ENCODE results near the gene FOXR1. TPM values are rescaled to one million over a fixed set of nuclear protein-coding genes. Genes with fewer than 3 reads are reported as not detected.
"Not testable (repeated sequence)": the region's sequence is repeated elsewhere in the genome, so short reads cannot be mapped to it uniquely, and the experiment has no call there.

FOXR1 gene
- total RNA-seq, 1 donor from 2014 or later, result not detected

DNA sequence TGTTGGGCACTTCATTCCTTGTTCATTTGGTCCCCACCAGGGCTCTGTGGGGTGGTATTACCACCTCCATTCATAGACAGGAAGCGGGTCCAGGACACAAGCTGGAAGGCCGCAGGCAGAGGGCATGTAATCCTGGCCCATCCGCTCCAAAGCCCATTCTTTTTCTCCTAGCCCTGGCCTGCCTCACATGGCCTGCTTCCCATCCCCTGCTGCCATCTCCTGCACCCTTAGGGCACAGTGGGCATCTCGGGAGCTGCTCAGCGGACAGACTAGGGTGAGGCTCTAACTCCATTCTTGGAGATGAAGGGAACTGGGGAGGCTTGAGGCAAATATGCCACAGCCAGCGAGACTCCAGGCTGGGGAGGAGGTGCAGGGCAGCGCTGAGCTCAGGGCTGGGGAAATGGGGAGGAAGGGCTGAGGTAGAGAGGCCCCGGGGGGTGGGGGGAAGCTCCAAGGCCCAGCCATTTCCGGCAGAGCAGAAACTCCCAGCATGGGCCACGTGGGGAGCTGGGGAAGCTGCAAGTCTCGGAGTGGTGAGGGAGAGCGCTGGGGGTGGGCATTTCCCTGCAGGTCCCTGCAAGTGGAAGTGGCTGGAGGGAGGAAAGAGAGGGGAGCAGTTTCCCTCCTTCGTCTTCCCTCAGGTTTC is 31.5 kb upstream of the FOXR1 start:
- FAIRE-seq, result no peak
- DNase-seq (ENCODE audit: low spot score in 2 of 2), result no peak

DNA sequence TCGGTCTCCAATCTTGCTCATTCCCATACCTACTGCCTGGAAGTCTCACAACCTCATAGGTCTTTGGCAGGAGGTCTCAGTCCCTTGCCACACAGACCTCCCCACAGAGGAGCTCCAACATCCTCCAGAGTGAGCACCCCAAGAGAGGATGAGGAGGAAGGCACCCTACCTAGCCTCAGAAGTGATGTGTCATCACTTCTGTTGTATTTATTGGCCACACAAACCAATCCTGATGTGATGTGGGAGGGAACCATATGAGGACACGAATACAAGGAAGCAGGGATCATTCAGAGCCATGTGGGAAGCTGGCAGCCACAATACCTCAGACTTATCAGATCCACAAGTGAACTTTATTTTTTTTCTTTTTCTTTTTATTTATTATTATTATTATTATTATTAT is 24.5 kb upstream of the FOXR1 start:
- DNase-seq (ENCODE audit: low spot score in 2 of 2) (no peak), FAIRE-seq (no peak)

GRCh38 chr11:118948000-118948399 is 23.6 kb upstream of the FOXR1 start:
- FAIRE-seq (no peak), DNase-seq (ENCODE audit: low spot score in 2 of 2) (no peak)

GRCh38 chr11:118953265-118953664 is 18.3 kb upstream of the FOXR1 start:
- FAIRE-seq (no peak), DNase-seq (ENCODE audit: low spot score in 2 of 2) (peak; percentile 62 to 76)

DNA sequence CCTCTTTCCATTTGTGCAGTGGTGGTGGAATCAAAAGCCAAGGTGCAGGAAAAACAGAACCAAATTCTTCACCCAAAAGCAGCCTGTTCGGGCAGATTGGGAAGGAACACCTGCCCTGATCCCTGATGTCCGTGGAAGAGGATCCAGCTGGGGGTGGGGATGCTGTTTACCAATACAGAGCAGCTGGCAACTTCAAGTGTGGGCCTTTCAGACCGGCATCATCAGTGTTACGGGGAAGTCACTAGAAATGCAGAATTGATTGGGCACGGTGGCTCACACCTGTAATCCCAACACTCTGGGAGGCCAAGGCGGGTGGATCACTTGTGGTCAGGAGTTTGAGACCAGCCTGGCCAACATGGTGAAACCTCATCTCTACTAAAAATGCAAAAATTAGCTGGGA is 17.6 kb upstream of the FOXR1 start:
- not testable (repeated sequence) for DNase-seq (ENCODE audit: low spot score in 2 of 2); FAIRE-seq

DNA sequence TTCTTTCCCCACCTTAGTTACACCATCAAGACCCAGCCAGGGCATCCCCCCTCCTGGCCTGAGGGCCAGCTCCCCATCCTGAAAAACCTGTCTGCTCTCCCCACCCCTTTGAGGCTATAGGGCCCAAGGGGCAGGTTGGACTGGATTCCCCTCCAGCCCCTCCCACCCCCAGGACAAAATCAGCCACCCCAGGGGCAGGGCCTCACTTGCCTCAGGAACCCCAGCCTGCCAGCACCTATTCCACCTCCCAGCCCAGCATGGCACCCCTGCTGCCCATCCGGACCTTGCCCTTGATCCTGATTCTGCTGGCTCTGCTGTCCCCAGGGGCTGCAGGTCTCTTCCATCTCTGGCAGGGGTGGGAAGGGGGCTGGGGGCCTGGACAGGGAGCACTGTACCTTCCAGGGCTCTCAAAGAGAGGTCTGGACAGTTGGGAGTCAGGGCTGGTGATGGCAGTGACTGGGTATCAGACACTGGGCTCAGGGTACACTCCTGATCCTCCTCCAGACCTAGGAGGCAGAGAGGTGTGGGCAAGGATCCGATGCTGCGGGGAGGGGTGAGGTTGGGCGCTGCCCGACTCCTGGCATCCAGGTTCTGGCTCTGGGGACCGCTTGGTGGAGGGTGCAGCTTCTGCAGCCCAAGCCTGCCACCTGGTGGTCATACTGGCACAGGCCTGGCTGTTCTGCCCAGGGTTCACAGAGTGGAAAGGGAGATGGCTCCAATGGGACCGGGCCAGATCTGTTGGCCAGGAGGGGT is 15.3 kb upstream of the FOXR1 start, which contains the start of gene UPK2:
UPK2 (plus strand) TSS at position 205 of the 753 bp plus-strand sequence; CDS start at position 258, 53 bp downstream.
- FAIRE-seq (no peak), DNase-seq (ENCODE audit: low spot score in 2 of 2) (peak; percentile 83 to 95)

- no peak for DNase-seq (ENCODE audit: low spot score in 2 of 2)
- FAIRE-seq, result no peak
Measured at GRCh38 chr11:118956847-118957469, 14.6 kb upstream of the FOXR1 start.

- FAIRE-seq (no peak), DNase-seq (ENCODE audit: low spot score in 2 of 2) (no peak)
Measured at GRCh38 chr11:118957549-118957948, 14.0 kb upstream of the FOXR1 start.

- FAIRE-seq (no peak), DNase-seq (ENCODE audit: low spot score in 2 of 2) (no peak)
Measured at GRCh38 chr11:118957968-118958367, 13.6 kb upstream of the FOXR1 start.

- DNase-seq (ENCODE audit: low spot score in 2 of 2), result no peak
- no peak for FAIRE-seq
Measured at GRCh38 chr11:118958577-118958976, 13.0 kb upstream of the FOXR1 start.

DNA sequence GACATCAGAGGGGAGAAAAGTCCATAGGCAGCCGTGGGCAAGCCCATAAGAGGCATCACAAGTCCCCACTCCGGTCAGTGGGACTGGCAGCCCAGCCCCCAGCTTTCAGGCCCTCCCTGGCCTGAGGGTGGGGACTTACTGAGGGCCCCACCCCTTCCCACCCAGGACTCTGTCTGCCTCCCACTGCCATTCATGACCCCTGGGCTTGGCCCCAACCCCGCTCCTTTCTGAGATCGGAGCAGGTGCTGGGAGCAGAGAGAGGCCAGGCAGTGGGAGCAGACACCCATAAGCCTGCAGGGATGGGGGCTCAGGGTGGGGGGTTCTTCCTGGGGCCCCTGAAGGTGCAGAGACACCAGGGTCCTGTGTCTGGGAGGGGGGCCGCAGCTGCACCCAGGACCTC is 10.4 kb upstream of the FOXR1 start:
- no peak for FAIRE-seq

DNA sequence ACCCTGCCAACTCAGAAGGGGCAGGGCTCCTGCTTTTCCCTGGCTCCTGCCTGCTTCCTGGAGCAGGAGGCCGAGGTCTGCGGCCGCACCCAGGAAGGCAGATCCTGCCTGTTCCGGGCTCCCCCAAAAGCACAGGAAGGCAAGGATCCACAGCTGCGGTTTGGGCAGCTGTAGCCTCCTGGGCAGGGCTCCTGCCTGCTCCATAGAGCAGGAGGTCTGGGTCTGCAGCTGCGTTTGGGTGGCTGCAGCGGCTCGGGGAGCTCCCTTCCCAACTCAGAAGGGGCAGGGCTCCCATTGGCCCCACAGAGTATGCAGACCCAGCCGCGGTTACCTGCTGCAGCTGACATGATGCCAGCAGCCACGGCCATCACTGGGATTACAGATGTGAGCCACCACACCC is 10.0 kb upstream of the FOXR1 start:
- FAIRE-seq (no peak), DNase-seq (ENCODE audit: low spot score in 2 of 2) (no peak)

More for the DNA sequence above, 10.4 kb upstream of the FOXR1 start:
- DNase-seq (ENCODE audit: low spot score in 2 of 2), result no peak

DNA sequence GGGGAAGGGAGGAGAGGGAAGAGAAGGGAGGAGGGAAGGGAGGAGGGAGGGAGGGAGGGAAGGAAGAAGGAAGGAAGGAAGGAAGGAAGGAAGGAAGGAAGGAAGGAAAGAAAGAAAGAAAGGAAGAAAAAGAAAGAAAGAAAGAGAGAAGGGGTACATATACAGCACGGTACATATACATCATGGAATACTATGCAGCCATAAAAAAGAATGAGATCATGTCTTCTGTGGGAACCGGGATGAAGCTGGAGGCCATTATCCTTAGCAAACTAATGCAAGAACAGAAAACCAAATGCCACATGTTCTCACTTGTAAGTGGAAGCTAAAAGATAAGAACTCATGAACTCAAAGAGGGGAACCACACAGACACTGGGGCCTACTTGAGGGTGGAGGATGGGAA is 2.1 kb upstream of the FOXR1 start:
- not testable (repeated sequence) for FAIRE-seq; DNase-seq (ENCODE audit: low spot score in 2 of 2)

- FAIRE-seq (no peak), DNase-seq (ENCODE audit: low spot score in 2 of 2) (no peak)
Measured at GRCh38 chr11:118973985-118974384, 2.4 kb downstream of the FOXR1 start.

GRCh38 chr11:118975771-118976709 is 4.5 kb downstream of the FOXR1 start:
- DNase-seq (ENCODE audit: low spot score in 2 of 2), result no peak
- FAIRE-seq, result no peak

- FAIRE-seq, result no peak
- no peak for DNase-seq (ENCODE audit: low spot score in 2 of 2)
Measured at GRCh38 chr11:118979434-118979833, 7.9 kb downstream of the FOXR1 start.

GRCh38 chr11:118980191-118980881 is 8.8 kb downstream of the FOXR1 start:
- FAIRE-seq (no peak), DNase-seq (ENCODE audit: low spot score in 2 of 2) (no peak)

GRCh38 chr11:118984337-118984736 is 12.8 kb downstream of the FOXR1 start:
- FAIRE-seq; DNase-seq (ENCODE audit: low spot score in 2 of 2): not testable (repeated sequence)

- no peak for FAIRE-seq
- no peak for DNase-seq (ENCODE audit: low spot score in 2 of 2)
Measured at GRCh38 chr11:118984825-118985224, 13.3 kb downstream of the FOXR1 start.

- FAIRE-seq, result no peak
- DNase-seq (ENCODE audit: low spot score in 2 of 2), result no peak
Measured at GRCh38 chr11:118988280-118988679, 16.7 kb downstream of the FOXR1 start.
